Fibroblast of skin of scalp (primary cell): ENCODE results near the gene MAML3.

Source experiments
- DNase-seq: peaks from one replicate; pipeline ENCODE4 v3.0.0-alpha.2; 2013

Gene MAML3

GRCh38 chr4:139919004-139919403 is 235.0 kb downstream of the MAML3 start:
- DNase-seq, result peak; percentile 60

GRCh38 chr4:139918591-139918990 is 235.4 kb downstream of the MAML3 start:
- DNase-seq, result peak; percentile 46

- no peak for DNase-seq
Observed at GRCh38 chr4:139917896-139918295, 236.1 kb downstream of the MAML3 start.

GRCh38 chr4:139916041-139916440 is 237.9 kb downstream of the MAML3 start:
- peak; percentile 46 for DNase-seq

- DNase-seq, result no peak
Observed at GRCh38 chr4:139915037-139915436, 238.9 kb downstream of the MAML3 start.

GRCh38 chr4:139913995-139914598 is 239.9 kb downstream of the MAML3 start:
- peak; percentile 84 for DNase-seq

- no peak for DNase-seq
Observed at GRCh38 chr4:139913398-139913990, 240.5 kb downstream of the MAML3 start.

- DNase-seq, result peak; percentile 38
Observed at GRCh38 chr4:139912445-139912844, 241.5 kb downstream of the MAML3 start.

- DNase-seq, result no peak
Observed at GRCh38 chr4:139910106-139910505, 243.9 kb downstream of the MAML3 start.

GRCh38 chr4:139908636-139909437 is 245.1 kb downstream of the MAML3 start:
- DNase-seq, result no peak

GRCh38 chr4:139907001-139907809 is 246.8 kb downstream of the MAML3 start:
- DNase-seq, result no peak

- no peak for DNase-seq
Observed at GRCh38 chr4:139905489-139905888, 248.5 kb downstream of the MAML3 start.

- DNase-seq, result no peak
Observed at GRCh38 chr4:139904406-139904805, 249.6 kb downstream of the MAML3 start.

GRCh38 chr4:139903845-139904244 is 250.1 kb downstream of the MAML3 start:
- DNase-seq, result no peak

- peak; percentile 24 for DNase-seq
Observed at GRCh38 chr4:139902321-139903320, 251.4 kb downstream of the MAML3 start.

GRCh38 chr4:139901531-139902320 is 252.3 kb downstream of the MAML3 start:
- DNase-seq, result peak; percentile 45

GRCh38 chr4:139900964-139901376 is 253.0 kb downstream of the MAML3 start:
- no peak for DNase-seq

GRCh38 chr4:139899346-139899745 is 254.6 kb downstream of the MAML3 start:
- DNase-seq, result no peak

GRCh38 chr4:139898293-139898692 is 255.7 kb downstream of the MAML3 start:
- no peak for DNase-seq

GRCh38 chr4:139896091-139896604 is 257.8 kb downstream of the MAML3 start:
- no peak for DNase-seq
